ENCODE measurements around the gene MED27.
"Not testable (repeated sequence)": the region's sequence is repeated elsewhere in the genome, so short reads cannot be mapped to it uniquely, and the experiment has no call there.

Gene MED27

GRCh38 chr9:132012704-132013357 lies 66.8 kb downstream of the MED27 start:
- Histone ChIP-seq H3K4me3 (ENCODE audit: low read length, poor library complexity, severe bottlenecking) (no peak overlapping the region), H3K36me3 (ENCODE audit: insufficient read depth, low read length) (peaks cover 20% of the 10 kb centered on the region; the same call in 1 of the 2 replicates), H3K9ac (ENCODE audit: low read depth, low read length, poor library complexity, severe bottlenecking) (no peak overlapping the region), H2AFZ (ENCODE audit: low read length) (no peak overlapping the region), H3K9me2 (replicated peaks; ENCODE audit: low read depth, low read length) (no peaks in the 10 kb centered on the region), H3F3A (ENCODE audit: low read depth) (no peaks in the 10 kb centered on the region), H3K4me1 (ENCODE audit: insufficient read depth, low read length, poor library complexity, severe bottlenecking) (no peaks in the 10 kb centered on the region), H3K4me2 (ENCODE audit: low read depth, low read length, poor library complexity, severe bottlenecking) (no peak overlapping the region), H3K9me3 (ENCODE audit: insufficient read depth, low read depth, low read length) (no peaks in the 10 kb centered on the region), H3K79me2 (ENCODE audit: insufficient read depth, low read length) (peaks cover 19% of the 10 kb centered on the region), H3K27me3 (ENCODE audit: insufficient read depth, low read length, poor library complexity, severe bottlenecking) (no peaks in the 10 kb centered on the region), H4K20me1 (ENCODE audit: insufficient read depth, low read length, poor library complexity, severe bottlenecking) (no peaks in the 10 kb centered on the region)
- no peak for TF ChIP-seq EZH2phosphoT487 (IDR thresholded peaks at IDR 0.05; ENCODE audit: borderline replicate concordance)
- TF ChIP-seq, protein P1, sequence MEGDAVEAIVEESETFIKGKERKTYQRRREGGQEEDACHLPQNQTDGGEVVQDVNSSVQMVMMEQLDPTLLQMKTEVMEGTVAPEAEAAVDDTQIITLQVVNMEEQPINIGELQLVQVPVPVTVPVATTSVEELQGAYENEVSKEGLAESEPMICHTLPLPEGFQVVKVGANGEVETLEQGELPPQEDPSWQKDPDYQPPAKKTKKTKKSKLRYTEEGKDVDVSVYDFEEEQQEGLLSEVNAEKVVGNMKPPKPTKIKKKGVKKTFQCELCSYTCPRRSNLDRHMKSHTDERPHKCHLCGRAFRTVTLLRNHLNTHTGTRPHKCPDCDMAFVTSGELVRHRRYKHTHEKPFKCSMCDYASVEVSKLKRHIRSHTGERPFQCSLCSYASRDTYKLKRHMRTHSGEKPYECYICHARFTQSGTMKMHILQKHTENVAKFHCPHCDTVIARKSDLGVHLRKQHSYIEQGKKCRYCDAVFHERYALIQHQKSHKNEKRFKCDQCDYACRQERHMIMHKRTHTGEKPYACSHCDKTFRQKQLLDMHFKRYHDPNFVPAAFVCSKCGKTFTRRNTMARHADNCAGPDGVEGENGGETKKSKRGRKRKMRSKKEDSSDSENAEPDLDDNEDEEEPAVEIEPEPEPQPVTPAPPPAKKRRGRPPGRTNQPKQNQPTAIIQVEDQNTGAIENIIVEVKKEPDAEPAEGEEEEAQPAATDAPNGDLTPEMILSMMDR (conservative IDR thresholded peaks at IDR 0.05; ENCODE audit: low read length), result no peak

GRCh38 chr9:132011896-132012295 lies 67.8 kb downstream of the MED27 start:
- Histone ChIP-seq H3K36me3 (ENCODE audit: insufficient read depth, low read length) (peaks cover 20% of the 10 kb centered on the region; the same call in 1 of the 2 replicates), H3K27me3 (ENCODE audit: insufficient read depth, low read length, poor library complexity, severe bottlenecking) (no peaks in the 10 kb centered on the region), H3F3A (ENCODE audit: low read depth) (no peaks in the 10 kb centered on the region), H3K79me2 (ENCODE audit: insufficient read depth, low read length) (peaks cover 22% of the 10 kb centered on the region), H2AFZ (ENCODE audit: low read length) (no peak overlapping the region), H3K4me3 (ENCODE audit: low read length, poor library complexity, severe bottlenecking) (no peak overlapping the region), H3K9me2 (replicated peaks; ENCODE audit: low read depth, low read length) (no peaks in the 10 kb centered on the region), H3K4me2 (ENCODE audit: low read depth, low read length, poor library complexity, severe bottlenecking) (no peak overlapping the region), H3K9me3 (ENCODE audit: insufficient read depth, low read depth, low read length) (no peaks in the 10 kb centered on the region), H3K4me1 (ENCODE audit: insufficient read depth, low read length, poor library complexity, severe bottlenecking) (peaks cover 2% of the 10 kb centered on the region), H3K9ac (ENCODE audit: low read depth, low read length, poor library complexity, severe bottlenecking) (no peak overlapping the region), H4K20me1 (ENCODE audit: insufficient read depth, low read length, poor library complexity, severe bottlenecking) (peaks cover 1% of the 10 kb centered on the region)
- TF ChIP-seq EZH2phosphoT487 (IDR thresholded peaks at IDR 0.05; ENCODE audit: borderline replicate concordance), result no peak
- TF ChIP-seq, protein P1 (conservative IDR thresholded peaks at IDR 0.05; ENCODE audit: low read length), result no peak

GRCh38 chr9:132011309-132011708 lies 68.4 kb downstream of the MED27 start:
- TF ChIP-seq EZH2phosphoT487 (IDR thresholded peaks at IDR 0.05; ENCODE audit: borderline replicate concordance), result no peak
- TF ChIP-seq, protein P1 (conservative IDR thresholded peaks at IDR 0.05; ENCODE audit: low read length), result no peak
- Histone ChIP-seq H3F3A (ENCODE audit: low read depth) (no peaks in the 10 kb centered on the region), H3K4me2 (ENCODE audit: low read depth, low read length, poor library complexity, severe bottlenecking) (no peak overlapping the region), H3K79me2 (ENCODE audit: insufficient read depth, low read length) (peaks cover 16% of the 10 kb centered on the region), H3K4me3 (ENCODE audit: low read length, poor library complexity, severe bottlenecking) (no peak overlapping the region), H3K9me2 (replicated peaks; ENCODE audit: low read depth, low read length) (no peaks in the 10 kb centered on the region), H3K9me3 (ENCODE audit: insufficient read depth, low read depth, low read length) (no peaks in the 10 kb centered on the region), H2AFZ (ENCODE audit: low read length) (no peak overlapping the region), H3K4me1 (ENCODE audit: insufficient read depth, low read length, poor library complexity, severe bottlenecking) (peaks cover 8% of the 10 kb centered on the region), H4K20me1 (ENCODE audit: insufficient read depth, low read length, poor library complexity, severe bottlenecking) (peaks cover 4% of the 10 kb centered on the region), H3K36me3 (ENCODE audit: insufficient read depth, low read length) (peaks cover 20% of the 10 kb centered on the region; the same call in 1 of the 2 replicates), H3K9ac (ENCODE audit: low read depth, low read length, poor library complexity, severe bottlenecking) (no peak overlapping the region), H3K27me3 (ENCODE audit: insufficient read depth, low read length, poor library complexity, severe bottlenecking) (no peaks in the 10 kb centered on the region)

GRCh38 chr9:132010201-132010600 lies 69.5 kb downstream of the MED27 start:
- not testable (repeated sequence) for H3K9me2 ChIP-seq (replicated peaks; ENCODE audit: low read depth, low read length); H3F3A ChIP-seq (ENCODE audit: low read depth); H4K20me1 ChIP-seq (ENCODE audit: insufficient read depth, low read length, poor library complexity, severe bottlenecking); H3K9me3 ChIP-seq (ENCODE audit: insufficient read depth, low read depth, low read length); H2AFZ ChIP-seq (ENCODE audit: low read length); H3K4me2 ChIP-seq (ENCODE audit: low read depth, low read length, poor library complexity, severe bottlenecking); H3K27me3 ChIP-seq (ENCODE audit: insufficient read depth, low read length, poor library complexity, severe bottlenecking); H3K4me3 ChIP-seq (ENCODE audit: low read length, poor library complexity, severe bottlenecking); H3K9ac ChIP-seq (ENCODE audit: low read depth, low read length, poor library complexity, severe bottlenecking)
- Histone ChIP-seq H3K79me2 (ENCODE audit: insufficient read depth, low read length) (peaks cover 11% of the 10 kb centered on the region; the same call in 1 of the 2 replicates), H3K4me1 (ENCODE audit: insufficient read depth, low read length, poor library complexity, severe bottlenecking) (peaks cover 19% of the 10 kb centered on the region), H3K36me3 (ENCODE audit: insufficient read depth, low read length) (peaks cover 20% of the 10 kb centered on the region; the same call in 1 of the 2 replicates)
